ENCODE results near the gene IQSEC1. TPM values are rescaled to one million over a fixed set of nuclear protein-coding genes. Genes with fewer than 3 reads are reported as not detected.

IQSEC1 gene
- total RNA-seq (2022; extraction: Qiagen RNA extraction; ENCODE audit: low read depth): 14.8 to 20.4 TPM (median 17.8 TPM) in 5 replicates

DNA sequence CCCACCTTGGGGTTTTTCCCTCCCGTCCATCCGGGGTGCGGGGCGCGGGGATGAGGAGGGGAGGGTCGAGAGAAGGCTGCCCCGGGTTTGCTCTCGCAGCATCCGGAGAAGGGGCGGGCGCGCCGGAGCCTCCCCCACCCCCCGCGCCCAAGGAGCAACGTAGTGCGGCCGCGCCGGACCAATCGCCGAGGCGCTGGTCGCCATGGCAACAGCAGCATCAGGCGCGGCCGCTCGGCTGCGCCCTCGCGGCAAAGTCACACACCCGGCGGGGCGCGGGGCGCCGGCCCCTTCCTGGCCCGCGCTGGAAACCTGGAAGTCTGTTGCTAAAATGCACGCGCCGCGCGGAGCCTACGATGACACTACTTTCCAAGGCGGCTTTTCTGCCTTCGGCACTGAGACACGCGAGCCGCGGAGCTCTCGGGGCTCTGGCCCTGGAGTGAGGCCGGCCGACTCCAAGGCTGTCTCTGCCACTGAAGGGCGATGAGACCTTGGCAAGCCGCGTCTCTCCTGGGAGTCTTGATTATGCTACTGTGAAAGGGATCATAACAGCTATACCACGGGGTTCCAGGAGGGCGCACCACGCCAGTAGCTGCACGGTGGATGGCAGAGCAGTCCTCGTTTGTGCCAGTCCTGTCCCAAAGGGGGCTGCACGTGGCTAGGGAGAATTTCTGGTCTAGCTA, at the start of gene IQSEC1:
Gene IQSEC1, minus strand, starts transcription at position 104 of the 680 bp plus-strand sequence. CDS start 415 bp downstream, outside the sequence.

Other genes with a start within 250 kb of the IQSEC1 start
- gene RPL32, start 231.9 kb downstream of the IQSEC1 start, total RNA-seq (2022; extraction: Qiagen RNA extraction; ENCODE audit: low read depth): 2,298 to 2,477 TPM (median 2,341 TPM) in 5 replicates